ENCODE measurements around the gene APOL4.

GRCh38 chr22:36235585-36235984 lies 34.0 kb upstream of the APOL4 start:
- no peak for TF ChIP-seq CTCF (IDR thresholded peaks at IDR 0.05)
- no peak for TF ChIP-seq EZH2 (IDR thresholded peaks at IDR 0.05; ENCODE audit: borderline replicate concordance, insufficient read depth, low read depth, low read length, poor library complexity, severe bottlenecking)
